Choroid plexus epithelial cell (primary cell): ENCODE measurements around the gene RFTN2.
A peak's percentile ranks its signal among the peaks of the same experiment; 100 is the strongest.
"Not testable (repeated sequence)": the region's sequence is repeated elsewhere in the genome, so short reads cannot be mapped to it uniquely, and the experiment has no call there.

Experiments
- DNase-seq: peaks from one replicate; pipeline ENCODE4 v3.0.0-alpha.2; 2010; ENCODE audit warnings: low read depth
- H3K4me3 ChIP-seq: 2 replicates; pipeline ENCODE4 v1.5.1; 2011; ENCODE audit warnings: low read depth, mild to moderate bottlenecking, control low read depth, low read length, moderate library complexity
- TF ChIP-seq, protein P1 (sequence below): conservative IDR thresholded peaks from 2 replicates; pipeline ENCODE4 v1.5.1; 2011; ENCODE audit warnings: low read depth, mild to moderate bottlenecking, control low read depth, inconsistent platforms, low read length, moderate library complexity

Gene RFTN2

DNA sequence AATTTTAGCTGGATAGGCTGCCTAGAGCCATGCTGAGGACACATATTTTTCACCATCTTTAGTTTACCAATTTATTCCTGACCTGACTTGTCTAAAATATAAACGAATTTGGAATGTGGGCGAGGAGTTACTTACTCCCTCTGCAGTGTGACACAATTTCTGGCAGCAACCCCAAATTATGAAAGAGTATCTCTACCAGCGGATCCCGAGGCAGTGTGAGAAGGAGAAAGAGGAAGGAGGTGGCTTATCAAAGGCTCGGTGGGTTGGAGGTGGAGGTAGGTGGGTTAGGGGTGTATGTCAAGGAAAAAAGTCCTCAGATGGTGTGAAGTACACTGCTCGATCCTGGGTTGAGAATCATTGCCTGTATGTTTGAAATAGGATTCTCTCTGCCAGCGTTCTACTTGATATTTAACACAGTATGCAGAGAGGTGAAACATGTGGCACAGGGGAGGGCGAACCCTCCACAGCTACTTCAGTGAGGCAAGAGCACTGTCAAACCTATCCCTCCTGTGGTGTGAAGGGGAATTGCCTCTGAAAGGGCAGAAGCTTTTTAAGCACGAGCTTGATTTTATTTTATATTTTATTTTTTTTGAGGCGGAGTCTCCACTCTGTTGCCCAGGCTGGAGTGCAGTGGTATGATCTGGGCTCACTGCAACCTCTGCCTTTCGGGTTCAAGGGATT, 76.0 kb downstream of the RFTN2 start:
- peak; percentile 77 for DNase-seq
- TF ChIP-seq, protein P1, sequence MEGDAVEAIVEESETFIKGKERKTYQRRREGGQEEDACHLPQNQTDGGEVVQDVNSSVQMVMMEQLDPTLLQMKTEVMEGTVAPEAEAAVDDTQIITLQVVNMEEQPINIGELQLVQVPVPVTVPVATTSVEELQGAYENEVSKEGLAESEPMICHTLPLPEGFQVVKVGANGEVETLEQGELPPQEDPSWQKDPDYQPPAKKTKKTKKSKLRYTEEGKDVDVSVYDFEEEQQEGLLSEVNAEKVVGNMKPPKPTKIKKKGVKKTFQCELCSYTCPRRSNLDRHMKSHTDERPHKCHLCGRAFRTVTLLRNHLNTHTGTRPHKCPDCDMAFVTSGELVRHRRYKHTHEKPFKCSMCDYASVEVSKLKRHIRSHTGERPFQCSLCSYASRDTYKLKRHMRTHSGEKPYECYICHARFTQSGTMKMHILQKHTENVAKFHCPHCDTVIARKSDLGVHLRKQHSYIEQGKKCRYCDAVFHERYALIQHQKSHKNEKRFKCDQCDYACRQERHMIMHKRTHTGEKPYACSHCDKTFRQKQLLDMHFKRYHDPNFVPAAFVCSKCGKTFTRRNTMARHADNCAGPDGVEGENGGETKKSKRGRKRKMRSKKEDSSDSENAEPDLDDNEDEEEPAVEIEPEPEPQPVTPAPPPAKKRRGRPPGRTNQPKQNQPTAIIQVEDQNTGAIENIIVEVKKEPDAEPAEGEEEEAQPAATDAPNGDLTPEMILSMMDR: peak; percentile 62
- H3K4me3 ChIP-seq: no peak overlapping the region

DNA sequence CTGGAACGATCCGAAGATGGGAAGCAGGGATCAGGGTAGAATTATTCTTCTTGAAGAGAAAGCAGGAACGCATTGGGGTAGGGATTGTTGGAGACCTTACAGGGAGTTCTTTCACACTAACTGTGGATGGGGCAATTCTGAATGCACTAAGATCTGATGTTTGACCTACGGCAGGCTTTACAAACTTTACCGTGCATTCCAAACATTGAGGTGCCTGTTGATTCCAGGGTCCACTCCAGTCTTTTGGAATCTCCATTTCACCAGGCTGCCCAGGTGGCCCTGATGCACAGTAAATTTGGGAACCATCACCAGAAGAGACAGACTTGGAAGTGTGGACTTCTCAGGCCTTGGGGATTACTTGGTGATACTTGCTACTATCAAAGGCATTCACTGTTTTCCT, 76.9 kb downstream of the RFTN2 start:
- TF ChIP-seq, protein P1: no peak
- DNase-seq: no peak
- H3K4me3 ChIP-seq: no peak overlapping the region

DNA sequence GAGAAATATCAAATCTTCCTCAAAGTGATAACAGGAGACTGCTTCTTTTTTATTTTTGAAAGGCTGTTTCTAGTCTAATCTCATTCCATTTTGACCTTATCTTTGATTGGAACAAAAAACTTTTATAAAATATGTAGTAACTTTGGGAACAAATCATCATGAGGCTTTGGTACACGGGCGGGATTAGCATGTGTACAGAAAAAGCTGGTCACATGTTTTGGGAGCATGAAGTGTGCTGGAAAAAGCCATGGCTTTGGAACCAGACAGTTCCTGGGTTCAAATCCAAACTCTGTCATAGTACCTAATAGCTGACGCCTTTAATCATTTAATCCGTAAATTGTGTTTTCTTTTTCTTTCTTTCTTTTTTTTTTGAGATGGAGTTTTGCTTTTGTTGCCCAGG, 78.2 kb downstream of the RFTN2 start:
- no peak overlapping the region for H3K4me3 ChIP-seq
- no peak for DNase-seq
- TF ChIP-seq, protein P1: no peak

DNA sequence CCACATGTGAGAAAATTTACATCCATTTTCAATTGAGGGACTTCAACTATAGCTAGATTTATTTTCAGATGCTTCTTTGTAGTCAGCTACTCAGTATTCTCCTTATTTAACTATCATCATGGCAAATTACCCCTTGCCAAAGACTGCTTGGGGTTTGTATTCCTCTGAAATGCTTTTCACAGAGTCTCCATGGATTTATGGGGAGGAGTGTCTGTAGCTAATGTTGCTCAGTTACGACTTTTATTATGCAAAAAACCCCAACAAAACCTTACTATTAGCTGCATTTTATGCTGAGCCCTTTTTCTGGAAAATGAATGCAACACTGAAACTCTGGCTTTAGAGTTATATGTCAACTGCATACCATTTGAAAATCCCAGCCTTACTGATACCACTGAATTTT, 78.6 kb downstream of the RFTN2 start:
- no peak for DNase-seq
- TF ChIP-seq, protein P1: no peak
- no peak overlapping the region for H3K4me3 ChIP-seq

DNA sequence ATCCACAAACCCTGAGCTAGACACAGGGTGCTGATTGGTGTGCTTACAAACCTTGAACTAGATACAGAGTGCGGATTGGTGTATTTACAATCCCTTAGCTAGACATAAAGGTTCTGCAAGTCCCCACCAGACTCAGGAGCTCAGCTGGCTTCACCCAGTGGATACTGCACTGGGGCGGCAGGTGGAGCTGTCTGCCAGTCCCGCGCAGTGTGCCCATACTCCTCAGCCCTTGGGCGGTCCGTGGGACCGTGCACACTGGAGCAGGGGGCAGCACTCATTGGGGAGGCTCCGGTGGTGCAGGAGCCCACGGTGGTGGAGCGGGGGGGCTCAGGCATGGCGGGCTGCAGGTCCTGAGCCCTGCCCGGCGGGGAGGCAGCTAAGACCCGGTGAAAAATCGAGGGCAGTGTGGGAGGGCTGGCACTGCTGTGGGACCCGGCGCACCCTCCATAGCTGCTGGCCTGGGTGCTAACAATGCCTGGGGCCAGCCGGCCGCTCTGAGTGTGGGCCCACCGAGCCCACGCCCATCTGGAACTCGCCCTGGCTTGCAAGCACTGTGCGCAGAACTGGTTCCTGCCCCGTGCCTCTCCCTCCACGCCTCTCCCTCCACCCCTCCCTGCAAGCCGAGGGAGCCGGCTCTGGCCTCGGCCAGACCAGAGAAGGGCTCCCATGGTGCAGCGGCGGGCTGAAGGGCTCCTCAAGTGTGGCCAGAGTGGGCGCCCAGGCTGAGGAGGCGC, 83.9 kb downstream of the RFTN2 start:
- H3K4me3 ChIP-seq: no peak overlapping the region
- no peak for DNase-seq
- TF ChIP-seq, protein P1: no peak

DNA sequence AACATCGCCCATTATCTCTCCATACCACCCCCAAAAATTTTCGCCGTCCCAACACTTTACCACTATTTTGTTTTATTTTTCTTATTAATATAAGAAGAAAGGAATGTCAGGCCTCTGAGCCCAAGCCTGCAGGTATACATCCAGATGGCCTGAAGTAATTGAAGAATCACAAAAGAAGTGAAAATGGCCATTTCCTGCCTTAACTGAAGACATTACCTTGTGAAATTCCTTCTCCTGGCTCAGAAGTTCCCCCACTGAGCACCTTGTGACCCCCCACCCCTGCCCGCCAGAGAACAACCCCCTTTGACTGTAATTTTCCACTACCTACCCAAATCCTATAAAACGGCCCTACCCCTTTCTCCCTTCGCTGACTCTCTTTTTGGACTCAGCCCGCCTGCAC, 88.1 kb downstream of the RFTN2 start:
- not testable (repeated sequence) for DNase-seq

DNA sequence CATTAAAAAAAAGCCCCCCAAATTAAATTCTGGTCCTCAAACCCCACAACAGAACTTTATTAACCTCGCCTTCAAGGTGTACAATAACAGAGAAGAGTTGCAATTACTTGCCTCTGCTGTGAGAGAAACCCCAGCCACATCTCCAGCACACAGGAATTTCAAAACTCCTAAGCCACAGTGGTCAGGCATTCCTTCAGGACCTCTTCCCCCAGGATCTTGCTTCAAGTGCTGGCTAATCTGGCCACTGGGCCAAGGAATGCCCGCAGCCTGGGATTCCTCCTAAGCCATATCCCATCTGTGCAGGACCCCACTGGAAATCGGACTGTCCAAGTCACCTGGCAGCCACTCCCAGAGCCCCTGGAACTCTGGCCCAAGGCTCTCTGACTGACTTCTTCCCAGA, 95.2 kb downstream of the RFTN2 start:
- DNase-seq, H3K4me3 ChIP-seq: not testable (repeated sequence)

More for the DNA sequence above, 88.1 kb downstream of the RFTN2 start:
- H3K4me3 ChIP-seq: not testable (repeated sequence)

DNA sequence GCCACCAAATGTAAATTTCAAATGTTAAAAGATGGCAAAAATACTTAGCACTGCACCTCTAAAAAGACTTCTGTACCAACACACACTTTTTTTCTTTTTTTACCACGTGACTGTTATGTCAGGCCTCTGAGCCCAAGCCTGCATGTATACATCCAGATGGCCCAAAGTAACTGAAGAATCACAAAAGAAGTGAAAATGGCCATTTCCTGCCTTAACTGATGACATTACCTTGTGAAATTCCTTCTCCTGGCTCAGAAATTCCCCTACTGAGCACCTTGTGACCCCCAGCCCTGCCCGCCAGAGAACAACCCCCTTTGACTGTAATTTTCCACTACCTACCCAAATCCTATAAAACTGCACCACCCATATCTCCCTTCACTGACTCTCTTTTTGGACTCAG, 97.1 kb downstream of the RFTN2 start:
- not testable (repeated sequence) for H3K4me3 ChIP-seq, DNase-seq
